ENCODE data around the gene LIN7C. TPM values are rescaled to one million over a fixed set of nuclear protein-coding genes. Genes with fewer than 3 reads are reported as not detected.

Gene LIN7C
- total RNA-seq, 2 experiments from 2014 or later, result 27.6 to 28.7 TPM

- no peaks in the 10 kb centered on the region for H3K9me3 Mint-ChIP-seq
- ChIA-PET CTCF (no interaction called here), POLR2A (no interaction called here)
- H3K36me3 Mint-ChIP-seq, result no peaks in the 10 kb centered on the region
- H3K27me3 Mint-ChIP-seq, result peaks cover 25% of the 10 kb centered on the region
- H3K27ac Mint-ChIP-seq, result no peak overlapping the region
- DNase-seq, result no peak
- no peak overlapping the region for H3K4me3 Mint-ChIP-seq
- H3K4me1 Mint-ChIP-seq (ENCODE audit: low read depth), result peaks cover 8% of the 10 kb centered on the region
- intact Hi-C loops (cut with micrococcal nuclease), result no loop called here
These were observed 39.2 kb downstream of the LIN7C start for GRCh38 chr11:27467181-27467913.

- H3K27me3 Mint-ChIP-seq, result peaks cover 23% of the 10 kb centered on the region
- CTCF ChIA-PET, result interaction anchor here (1.1 kb wide), 1 partner anchor 32 kb away, joined by 3 read pairs; no protein-coding TSS in a partner anchor
These were observed 40.2 kb downstream of the LIN7C start for GRCh38 chr11:27466363-27466762.

GRCh38 chr11:27465629-27466028, 40.9 kb downstream of the LIN7C start:
- Mint-ChIP-seq H3K4me1 (ENCODE audit: low read depth) (no peaks in the 10 kb centered on the region), H3K27ac (no peak overlapping the region), H3K36me3 (no peaks in the 10 kb centered on the region), H3K9me3 (no peaks in the 10 kb centered on the region), H3K27me3 (peaks cover 19% of the 10 kb centered on the region), H3K4me3 (no peak overlapping the region)
- intact Hi-C loops (cut with micrococcal nuclease), result no loop called here
- DNase-seq, result no peak
- POLR2A ChIA-PET, result interaction anchor here (0.9 kb wide), 1 partner anchor 84 kb away, joined by 3 read pairs; no protein-coding TSS in a partner anchor
- CTCF ChIA-PET, result interaction anchor here (1.1 to 1.2 kb wide), 2 partner anchors 21 to 33 kb away, joined by 3 to 7 read pairs; no protein-coding TSS in a partner anchor

More at GRCh38 chr11:27466363-27466762, 40.2 kb downstream of the LIN7C start:
- Mint-ChIP-seq H3K4me1 (ENCODE audit: low read depth) (peaks cover 5% of the 10 kb centered on the region), H3K4me3 (no peak overlapping the region), H3K27ac (no peak overlapping the region), H3K9me3 (no peaks in the 10 kb centered on the region), H3K36me3 (no peaks in the 10 kb centered on the region)
- no peak for DNase-seq
- POLR2A ChIA-PET, result no interaction called here
- intact Hi-C loops (cut with micrococcal nuclease), result no loop called here

- H3K4me3 Mint-ChIP-seq, result no peak overlapping the region
- no peaks in the 10 kb centered on the region for H3K4me1 Mint-ChIP-seq (ENCODE audit: low read depth)
- peaks cover 14% of the 10 kb centered on the region for H3K27me3 Mint-ChIP-seq
- H3K36me3 Mint-ChIP-seq, result no peaks in the 10 kb centered on the region
- H3K9me3 Mint-ChIP-seq, result no peaks in the 10 kb centered on the region
- DNase-seq, result no peak
- ChIA-PET POLR2A (interaction anchor here (0.8 to 0.9 kb wide), 3 partner anchors 33 to 278 kb away, joined by 3 read pairs; no protein-coding TSS in a partner anchor), CTCF (interaction anchor here (0.6 to 1.2 kb wide), 2 partner anchors 21 to 279 kb away, joined by 3 to 7 read pairs; no protein-coding TSS in a partner anchor)
- intact Hi-C loops (cut with micrococcal nuclease), result no loop called here
- H3K27ac Mint-ChIP-seq, result no peak overlapping the region
These were observed 41.7 kb downstream of the LIN7C start for GRCh38 chr11:27464909-27465308.

- Mint-ChIP-seq H3K4me1 (ENCODE audit: low read depth) (no peaks in the 10 kb centered on the region), H3K9me3 (no peaks in the 10 kb centered on the region), H3K27me3 (peaks cover 14% of the 10 kb centered on the region), H3K36me3 (no peaks in the 10 kb centered on the region), H3K4me3 (no peak overlapping the region), H3K27ac (no peak overlapping the region)
- ChIA-PET POLR2A (interaction anchor here (0.8 to 0.9 kb wide), 2 partner anchors 33 to 277 kb away, joined by 3 read pairs; no protein-coding TSS in a partner anchor), CTCF (interaction anchor here (1.2 kb wide), 1 partner anchor 16 kb away, joined by 3 read pairs; no protein-coding TSS in a partner anchor)
- intact Hi-C loops (cut with micrococcal nuclease), result no loop called here
- no peak for DNase-seq
These were observed 42.3 kb downstream of the LIN7C start for GRCh38 chr11:27464289-27464696.

GRCh38 chr11:27462543-27462942, 44.0 kb downstream of the LIN7C start:
- no peak for DNase-seq
- intact Hi-C loops (cut with micrococcal nuclease), result no loop called here
- no peaks in the 10 kb centered on the region for H3K36me3 Mint-ChIP-seq
- H3K4me3 Mint-ChIP-seq, result no peak overlapping the region
- H3K9me3 Mint-ChIP-seq, result no peaks in the 10 kb centered on the region
- H3K4me1 Mint-ChIP-seq (ENCODE audit: low read depth), result no peaks in the 10 kb centered on the region
- no peak overlapping the region for H3K27ac Mint-ChIP-seq
- ChIA-PET CTCF (no interaction called here), POLR2A (no interaction called here)
- peaks cover 11% of the 10 kb centered on the region for H3K27me3 Mint-ChIP-seq

GRCh38 chr11:27460158-27460978, 46.2 kb downstream of the LIN7C start:
- no peak for DNase-seq
- H3K36me3 Mint-ChIP-seq, result no peaks in the 10 kb centered on the region
- peaks cover 3% of the 10 kb centered on the region for H3K27me3 Mint-ChIP-seq
- no peaks in the 10 kb centered on the region for H3K9me3 Mint-ChIP-seq
- ChIA-PET CTCF (interaction anchor here (0.6 kb wide), 1 partner anchor 176 kb away, joined by 4 read pairs; no protein-coding TSS in a partner anchor), POLR2A (no interaction called here)
- intact Hi-C loops (cut with micrococcal nuclease), result no loop called here
- no peak overlapping the region for H3K27ac Mint-ChIP-seq
- no peaks in the 10 kb centered on the region for H3K4me1 Mint-ChIP-seq (ENCODE audit: low read depth)
- H3K4me3 Mint-ChIP-seq, result no peak overlapping the region

GRCh38 chr11:27459191-27459590, 47.4 kb downstream of the LIN7C start:
- Mint-ChIP-seq H3K4me1 (ENCODE audit: low read depth) (no peaks in the 10 kb centered on the region), H3K27ac (no peak overlapping the region), H3K4me3 (no peak overlapping the region), H3K36me3 (no peaks in the 10 kb centered on the region), H3K27me3 (peaks cover 3% of the 10 kb centered on the region), H3K9me3 (no peaks in the 10 kb centered on the region)
- DNase-seq, result no peak
- intact Hi-C loops (cut with micrococcal nuclease), result no loop called here
- ChIA-PET POLR2A (no interaction called here), CTCF (no interaction called here)

GRCh38 chr11:27458182-27458581, 48.4 kb downstream of the LIN7C start:
- Mint-ChIP-seq H3K36me3 (no peaks in the 10 kb centered on the region), H3K4me3 (no peak overlapping the region), H3K9me3 (no peaks in the 10 kb centered on the region), H3K27me3 (no peaks in the 10 kb centered on the region), H3K4me1 (ENCODE audit: low read depth) (no peaks in the 10 kb centered on the region), H3K27ac (no peak overlapping the region)
- intact Hi-C loops (cut with micrococcal nuclease), result no loop called here
- no peak for DNase-seq
- CTCF ChIA-PET, result no interaction called here
- POLR2A ChIA-PET, result no interaction called here

- H3K4me3 Mint-ChIP-seq, result no peak overlapping the region
- no peaks in the 10 kb centered on the region for H3K4me1 Mint-ChIP-seq (ENCODE audit: low read depth)
- no peak for DNase-seq
- no peaks in the 10 kb centered on the region for H3K36me3 Mint-ChIP-seq
- H3K27me3 Mint-ChIP-seq, result no peaks in the 10 kb centered on the region
- intact Hi-C loops (cut with micrococcal nuclease), result no loop called here
- POLR2A ChIA-PET, result no interaction called here
- no peak overlapping the region for H3K27ac Mint-ChIP-seq
- no peaks in the 10 kb centered on the region for H3K9me3 Mint-ChIP-seq
- CTCF ChIA-PET, result interaction anchor here (0.8 kb wide), 1 partner anchor 29 kb away, joined by 3 read pairs; no protein-coding TSS in a partner anchor
These were observed 49.7 kb downstream of the LIN7C start for GRCh38 chr11:27456795-27457329.

GRCh38 chr11:27456140-27456794, 50.3 kb downstream of the LIN7C start:
- H3K4me1 Mint-ChIP-seq (ENCODE audit: low read depth), result no peaks in the 10 kb centered on the region
- no peaks in the 10 kb centered on the region for H3K36me3 Mint-ChIP-seq
- POLR2A ChIA-PET, result no interaction called here
- no peak overlapping the region for H3K27ac Mint-ChIP-seq
- intact Hi-C loops (cut with micrococcal nuclease), result no loop called here
- CTCF ChIA-PET, result no interaction called here
- H3K27me3 Mint-ChIP-seq, result no peaks in the 10 kb centered on the region
- no peak overlapping the region for H3K4me3 Mint-ChIP-seq
- no peaks in the 10 kb centered on the region for H3K9me3 Mint-ChIP-seq
- no peak for DNase-seq

GRCh38 chr11:27455667-27456066, 50.9 kb downstream of the LIN7C start:
- Mint-ChIP-seq H3K36me3 (no peaks in the 10 kb centered on the region), H3K4me1 (ENCODE audit: low read depth) (no peaks in the 10 kb centered on the region), H3K27ac (no peak overlapping the region), H3K9me3 (no peaks in the 10 kb centered on the region), H3K27me3 (no peaks in the 10 kb centered on the region), H3K4me3 (no peak overlapping the region)
- CTCF ChIA-PET, result no interaction called here
- intact Hi-C loops (cut with micrococcal nuclease), result no loop called here
- no peak for DNase-seq
- POLR2A ChIA-PET, result no interaction called here

All from activated CD4-positive, alpha-beta memory T cell treated with anti-CD3 and anti-CD28 coated beads for 36 hours (primary cell).